ENCODE results near the gene FAM210A. TPM values are rescaled to one million over a fixed set of nuclear protein-coding genes. Genes with fewer than 3 reads are reported as not detected.

FAM210A gene
- total RNA-seq, 2 experiments from 2014 or later: 46.8 to 56.4 TPM

Other genes starting within 250 kb of the FAM210A start
- 10 to 100 TPM; 61.2 to 64.3 TPM for gene RNMT, start 115 bp upstream of the FAM210A start, total RNA-seq
- gene MC5R, start 97.6 kb upstream of the FAM210A start, total RNA-seq: not detected
- not detected for gene MC2R, start 189.0 kb upstream of the FAM210A start, total RNA-seq